GM12891 (cell line): Measurements from ENCODE around the gene FAM118A.

Experiments
- POLR2A ChIP-seq: IDR thresholded peaks from 2 replicates; pipeline ENCODE4 v1.6.1; 2011; ENCODE audit warnings: low read depth, low read length, control low read depth
- POLR2AphosphoS5 ChIP-seq: IDR thresholded peaks from 2 replicates; pipeline ENCODE4 v1.6.1; 2011; ENCODE audit warnings: low read depth, low read length, control low read depth

- TF ChIP-seq POLR2A (no peak), POLR2AphosphoS5 (no peak)
Measured at GRCh38 chr22:45298934-45299505, 10.7 kb upstream of the FAM118A start.
